ENCODE data around the gene LYRM9.
"Not testable (repeated sequence)": the region's sequence is repeated elsewhere in the genome, so short reads cannot be mapped to it uniquely, and the experiment has no call there.

Gene LYRM9

DNA sequence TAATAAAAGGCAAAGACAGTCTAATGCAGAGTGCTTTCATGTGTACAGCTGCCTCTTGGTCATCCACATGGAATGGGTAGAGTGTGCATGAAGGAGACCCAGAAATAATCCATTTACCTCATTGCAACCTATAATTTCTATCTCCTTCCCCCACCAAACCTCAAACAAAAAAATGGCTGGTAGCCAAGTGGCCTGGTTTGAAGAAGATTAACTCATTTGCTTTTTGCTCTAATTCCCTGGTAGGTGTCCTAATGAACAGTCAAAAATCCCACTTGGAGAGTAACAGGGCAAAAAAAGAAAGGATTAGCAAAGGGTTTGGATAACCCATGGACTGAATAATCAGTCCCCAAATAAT is 13.0 kb upstream of the LYRM9 start:
- no peak for DNase-seq (ENCODE audit: low read depth)

DNA sequence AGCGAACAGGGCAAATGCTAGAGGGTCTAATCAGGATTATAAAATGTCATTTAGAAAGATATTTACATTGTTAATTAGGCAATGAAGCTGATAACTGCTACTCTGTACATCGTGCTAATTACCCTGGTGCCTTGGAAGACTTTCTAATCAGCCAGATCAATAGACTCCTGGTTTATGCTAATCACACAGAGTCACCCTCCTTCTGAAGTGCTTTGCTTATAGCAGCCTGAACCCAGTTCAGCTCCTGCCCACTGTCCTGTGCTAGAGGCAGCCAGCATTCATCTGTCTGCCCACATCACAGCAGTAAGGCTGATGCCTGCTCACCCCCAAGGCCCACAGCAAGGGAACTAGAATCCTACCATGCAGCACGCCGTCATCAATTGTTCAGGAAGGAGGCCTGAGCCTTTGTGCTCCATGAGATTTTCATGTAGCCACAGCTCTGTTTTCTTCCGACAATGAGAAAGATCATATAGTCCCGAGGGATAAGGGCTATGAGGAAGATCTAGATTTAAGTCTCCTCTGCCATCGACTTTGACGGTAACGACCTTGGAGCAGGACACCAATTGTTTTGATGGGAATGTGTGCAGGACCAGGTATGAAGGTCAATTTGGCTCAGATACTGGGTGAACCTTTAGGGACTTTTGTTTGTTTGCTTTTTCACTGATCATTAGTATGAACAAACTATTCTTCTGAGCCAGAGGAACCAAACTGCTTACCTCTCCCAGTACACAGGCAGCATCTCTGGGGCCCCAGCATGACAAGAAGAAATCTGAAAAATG is 12.5 kb upstream of the LYRM9 start:
- DNase-seq (ENCODE audit: low read depth) = no peak

DNA sequence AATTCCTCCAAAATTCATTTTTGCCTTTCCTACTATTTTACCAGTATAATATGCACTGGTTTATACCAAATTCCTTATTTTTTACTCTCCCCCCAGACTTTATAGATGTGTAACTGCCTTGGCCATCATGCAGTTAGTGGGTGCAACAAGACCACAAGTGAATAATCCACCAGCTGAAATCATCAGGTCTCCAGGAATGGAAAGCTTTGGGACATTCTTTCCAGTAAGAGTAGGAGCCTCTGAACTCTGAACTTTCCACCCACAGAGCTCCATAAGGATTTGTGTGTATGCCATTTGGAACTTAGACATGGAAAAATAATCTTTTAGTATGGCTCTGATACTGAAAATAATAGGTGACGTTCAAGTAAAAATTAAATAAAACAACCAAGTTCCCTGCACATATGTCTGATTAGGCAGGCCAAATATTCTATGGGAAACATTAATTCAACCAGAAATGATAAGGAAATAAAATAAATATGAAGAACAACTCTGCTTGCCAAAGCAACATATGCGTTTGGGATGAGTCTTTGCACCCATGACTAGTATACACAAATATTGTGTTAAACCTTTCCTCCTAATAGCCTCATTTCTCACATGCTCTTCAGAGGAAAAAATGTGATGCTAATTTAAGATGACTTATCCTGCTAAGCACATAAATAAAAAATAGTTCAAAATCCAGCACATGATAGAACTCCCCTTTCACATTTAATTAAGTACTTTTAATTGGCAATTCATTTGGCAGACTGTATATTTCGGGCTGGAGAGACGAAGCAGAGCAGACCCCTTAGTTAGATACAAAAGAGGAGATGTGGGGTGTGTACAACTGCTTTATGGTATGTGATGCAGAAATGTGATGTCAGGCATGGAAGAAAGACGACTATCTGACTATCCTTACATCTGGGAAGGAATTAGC is 11.6 kb upstream of the LYRM9 start:
- no peak for DNase-seq (ENCODE audit: low read depth)

DNA sequence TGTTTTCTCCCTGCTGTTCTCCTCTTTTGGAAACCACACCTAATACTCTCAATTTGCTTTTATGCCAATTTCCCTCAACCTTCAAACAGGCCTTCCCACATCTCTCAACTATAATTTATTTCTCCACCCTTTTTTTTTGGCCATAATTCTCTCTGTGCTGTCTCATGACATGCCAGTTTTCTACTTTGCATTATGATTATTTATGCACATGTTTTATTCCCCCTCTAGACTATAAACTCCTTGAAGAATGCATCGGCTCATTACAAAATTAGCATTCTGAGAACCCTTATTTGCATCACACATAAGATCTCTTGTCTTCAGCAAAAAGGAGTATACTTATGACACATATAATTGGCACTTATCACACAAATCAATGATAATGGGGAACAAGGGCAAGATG is 10.9 kb upstream of the LYRM9 start:
- no peak for DNase-seq (ENCODE audit: low read depth)

DNA sequence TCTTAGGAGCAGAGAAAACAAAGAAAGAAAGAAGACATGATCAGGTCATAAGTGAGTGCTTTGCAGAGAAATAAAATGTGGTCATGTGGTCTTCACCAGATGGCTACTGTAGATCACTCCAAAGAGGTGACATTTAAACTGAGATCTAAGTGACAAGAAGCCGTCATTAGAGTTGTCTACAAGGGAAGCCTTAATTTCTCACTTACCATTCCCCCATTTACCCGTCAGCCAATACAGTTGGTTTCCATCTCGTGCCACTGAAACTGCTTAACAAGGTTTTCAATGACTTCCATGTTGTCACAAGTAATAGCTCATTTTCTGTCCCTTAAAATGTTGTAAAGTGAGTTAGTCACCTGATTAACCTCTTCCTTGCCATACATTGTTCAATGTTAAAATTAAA is 6.4 kb upstream of the LYRM9 start:
- no peak for DNase-seq (ENCODE audit: low read depth)

DNA sequence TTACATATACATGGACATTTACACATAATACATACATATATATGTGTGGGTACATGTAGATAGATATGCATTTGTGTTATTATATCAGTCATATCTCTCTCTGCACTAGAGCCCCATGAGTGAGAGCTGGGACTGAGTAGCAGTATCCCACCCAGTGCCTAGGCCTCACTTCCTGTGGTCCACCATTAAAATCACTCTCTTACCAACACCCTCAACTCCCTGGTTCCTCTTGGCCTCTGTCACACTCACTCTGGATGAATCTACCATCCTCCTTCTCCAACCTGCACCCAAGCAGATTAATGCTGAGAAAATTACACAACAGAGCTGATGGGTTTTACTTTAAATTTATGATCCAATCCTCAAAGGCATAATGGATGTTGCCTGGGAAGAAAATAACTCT is 4.9 kb upstream of the LYRM9 start:
- no peak for DNase-seq (ENCODE audit: low read depth)

DNA sequence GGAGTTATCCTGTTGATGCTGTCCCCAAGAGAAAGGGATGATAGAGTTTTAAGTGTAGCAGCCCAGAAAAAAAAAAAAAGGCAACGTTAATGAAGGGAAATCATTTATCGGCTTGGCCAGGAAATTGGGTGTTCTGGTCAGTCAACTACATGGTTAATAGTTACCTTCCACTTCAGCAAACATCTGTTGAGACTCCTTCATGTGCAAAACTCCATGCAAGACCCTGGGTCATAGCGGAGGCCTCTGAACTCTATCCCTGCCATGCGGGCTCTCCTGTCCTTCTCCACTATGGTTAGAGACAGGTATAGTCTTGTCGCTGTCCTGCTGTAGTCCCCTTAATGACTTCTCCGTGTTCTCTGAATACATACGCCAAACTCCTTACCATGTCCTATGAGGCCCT is 3.5 kb upstream of the LYRM9 start:
- no peak for DNase-seq (ENCODE audit: low read depth)

DNA sequence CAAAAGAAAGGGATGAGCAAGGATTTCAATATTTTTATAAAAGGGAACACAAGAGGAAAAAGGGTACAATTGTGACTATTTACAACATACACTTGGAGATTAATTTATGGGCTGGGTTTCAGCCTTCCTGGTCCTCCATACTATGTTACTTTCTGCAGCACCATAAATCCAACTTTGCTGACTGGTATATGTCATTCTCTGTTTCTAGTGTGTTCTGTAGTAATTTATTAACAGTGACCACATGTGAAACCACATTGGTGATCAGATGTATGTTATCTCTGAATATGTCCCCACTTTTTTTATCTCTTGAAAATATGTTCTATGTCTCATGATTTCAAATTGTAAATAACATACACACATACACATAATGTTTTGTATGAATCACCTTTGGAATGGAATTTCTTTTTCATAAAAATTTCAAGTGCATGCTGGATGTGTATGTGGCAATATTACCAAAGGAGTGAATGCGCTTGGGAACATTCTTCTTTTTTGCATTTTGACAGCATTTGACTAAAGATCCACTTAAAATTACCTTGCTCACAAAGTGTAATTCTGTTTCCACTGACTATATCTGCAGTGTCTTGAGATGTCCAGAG is 2.9 kb upstream of the LYRM9 start:
- DNase-seq (ENCODE audit: low read depth) = no peak

DNA sequence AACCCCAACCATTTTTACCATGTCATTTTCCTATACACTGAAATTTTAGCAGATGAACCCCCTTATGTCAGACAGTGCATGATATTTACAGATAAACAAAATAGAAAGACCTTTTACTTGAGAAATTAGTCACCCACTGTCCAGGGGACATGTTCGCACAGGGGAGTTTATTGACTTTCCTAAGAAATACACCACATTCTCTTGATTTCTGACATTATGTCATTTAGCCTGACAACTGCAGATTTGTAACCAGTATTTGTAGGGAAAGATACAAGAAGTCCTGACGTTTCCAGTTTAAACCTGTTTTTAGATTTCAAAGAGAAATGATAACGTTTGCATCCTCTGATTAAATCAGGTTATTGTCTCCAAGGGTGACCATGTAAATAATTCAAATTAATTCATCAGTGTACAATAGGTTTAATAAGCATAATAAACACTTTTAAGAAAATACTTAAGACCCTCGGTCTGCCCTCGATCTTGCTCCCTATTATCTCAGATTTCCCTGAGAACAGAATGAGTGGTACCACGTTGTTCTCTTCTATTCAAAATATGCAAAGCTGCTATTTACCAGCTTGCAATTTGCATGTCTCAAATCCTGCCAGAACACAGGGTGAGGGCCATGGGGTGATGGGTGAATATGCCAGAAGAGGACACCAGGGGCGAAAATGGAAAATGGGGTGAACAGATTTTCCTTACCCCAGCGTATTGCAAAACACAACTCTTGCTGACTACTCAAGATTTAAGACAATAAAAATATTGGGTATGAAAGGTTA is 2.1 kb upstream of the LYRM9 start:
- no peak for DNase-seq (ENCODE audit: low read depth)

DNA sequence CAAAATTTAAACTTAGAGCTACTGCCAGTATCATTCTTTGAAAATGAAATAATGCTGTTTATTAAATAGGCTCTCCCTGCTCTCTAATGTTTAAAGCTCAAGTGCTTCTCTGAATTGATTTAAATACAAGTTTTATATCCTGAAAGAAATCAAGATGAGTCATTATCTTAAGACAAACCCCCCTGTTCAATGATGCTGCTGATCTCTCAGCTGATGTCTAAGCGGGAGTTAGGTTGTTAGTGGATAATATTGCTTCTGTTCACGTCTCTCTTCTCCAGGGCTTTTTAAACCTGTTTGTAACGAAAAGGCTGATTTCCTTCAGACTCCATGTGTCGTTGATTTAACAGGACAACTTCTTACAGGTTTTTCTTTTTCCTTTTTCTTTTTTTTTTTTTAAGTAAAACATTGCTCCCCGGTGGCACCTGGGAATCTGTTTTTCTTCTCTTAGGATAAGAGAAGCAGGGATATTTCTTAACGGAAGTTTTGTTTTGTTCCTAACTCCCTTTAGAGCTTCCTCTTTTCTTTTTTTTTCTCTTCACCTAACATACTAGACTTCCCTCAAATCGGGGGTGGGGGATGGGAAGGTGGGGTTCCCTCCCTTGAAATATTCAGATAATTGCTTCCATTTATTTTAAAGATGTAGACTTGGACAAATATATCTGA is 807 bp upstream of the LYRM9 start:
- no peak for DNase-seq (ENCODE audit: low read depth)

DNA sequence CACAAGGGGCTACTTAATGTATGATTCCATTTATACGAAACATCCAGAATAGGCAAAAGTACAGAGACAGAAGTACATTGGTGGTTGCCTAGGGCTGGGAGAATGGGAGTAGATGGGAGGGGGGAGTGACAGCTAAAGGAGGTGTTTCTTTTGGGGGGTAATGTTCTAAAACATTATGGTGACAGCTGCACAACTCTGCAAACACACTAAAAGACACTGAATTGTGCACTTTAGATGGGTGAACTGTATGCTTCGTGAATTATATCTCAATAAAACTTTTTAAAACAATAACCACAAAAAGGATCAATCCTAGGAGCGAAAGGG is 661 bp downstream of the LYRM9 start:
- DNase-seq (ENCODE audit: low read depth) = no peak

DNA sequence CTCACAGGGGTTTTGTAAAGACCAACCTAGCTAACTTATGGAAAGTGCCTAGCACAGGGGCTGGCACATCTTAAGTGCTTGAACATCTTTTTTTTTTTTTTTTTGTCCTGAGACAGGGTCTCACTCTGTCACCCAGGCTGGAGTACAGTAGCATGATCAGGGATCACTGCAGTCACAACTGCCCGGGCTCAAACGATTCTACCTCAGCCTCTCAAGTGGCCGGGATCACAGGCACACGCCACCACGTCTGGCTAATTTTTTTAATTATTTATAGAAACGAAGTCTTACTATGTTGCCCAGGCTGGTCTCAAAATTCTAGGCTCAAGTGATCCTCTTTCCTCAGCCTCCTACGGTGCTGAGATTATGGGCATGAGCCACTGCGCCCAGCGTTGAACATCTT is 1.3 kb downstream of the LYRM9 start:
- no peak for DNase-seq (ENCODE audit: low read depth)

DNA sequence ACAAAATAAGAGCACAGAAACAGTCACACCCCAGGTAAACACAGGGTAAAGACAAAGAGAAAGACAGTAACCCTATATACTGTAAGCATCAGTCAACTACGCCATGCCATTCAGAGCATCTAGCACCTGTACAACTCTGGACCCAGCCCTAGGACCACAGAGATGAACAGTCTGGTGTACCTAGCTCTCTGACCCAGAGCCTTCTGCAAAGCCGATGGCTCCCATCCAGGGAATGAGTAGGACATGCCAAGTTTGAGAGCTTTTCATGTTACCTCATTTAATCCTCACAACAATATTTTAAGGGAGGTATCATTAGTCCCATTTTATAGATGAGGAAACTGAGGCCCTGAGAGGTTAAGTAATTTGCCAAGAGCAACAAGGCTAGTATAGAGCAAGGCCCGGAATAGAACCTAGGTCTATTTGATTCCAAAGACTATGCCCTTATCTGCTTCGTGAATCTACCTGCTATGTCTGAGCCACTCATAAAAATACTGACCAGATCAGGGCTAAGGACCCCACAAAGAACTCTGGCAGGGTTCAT is 3.4 kb downstream of the LYRM9 start:
- DNase-seq (ENCODE audit: low read depth) = no peak

DNA sequence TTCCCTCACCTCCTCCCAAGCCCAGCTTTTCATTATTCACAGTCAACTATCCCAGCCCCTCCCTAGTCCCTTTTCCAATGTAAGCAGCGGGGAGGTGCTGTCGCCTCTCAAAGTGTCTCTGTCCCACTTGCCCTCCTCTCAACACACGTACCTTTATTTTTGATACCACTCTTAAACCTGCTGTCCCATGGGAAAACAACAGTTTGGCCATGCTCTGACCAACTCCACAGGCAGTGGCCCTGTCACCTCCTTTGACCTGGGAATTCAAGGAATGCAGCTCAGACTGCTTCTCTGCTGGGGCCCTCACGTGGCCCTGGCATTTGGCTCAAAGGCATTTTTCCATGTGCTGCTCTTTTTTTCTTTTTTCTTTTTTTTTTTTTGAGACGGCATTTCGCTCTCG is 4.2 kb downstream of the LYRM9 start:
- DNase-seq (ENCODE audit: low read depth) = no peak

DNA sequence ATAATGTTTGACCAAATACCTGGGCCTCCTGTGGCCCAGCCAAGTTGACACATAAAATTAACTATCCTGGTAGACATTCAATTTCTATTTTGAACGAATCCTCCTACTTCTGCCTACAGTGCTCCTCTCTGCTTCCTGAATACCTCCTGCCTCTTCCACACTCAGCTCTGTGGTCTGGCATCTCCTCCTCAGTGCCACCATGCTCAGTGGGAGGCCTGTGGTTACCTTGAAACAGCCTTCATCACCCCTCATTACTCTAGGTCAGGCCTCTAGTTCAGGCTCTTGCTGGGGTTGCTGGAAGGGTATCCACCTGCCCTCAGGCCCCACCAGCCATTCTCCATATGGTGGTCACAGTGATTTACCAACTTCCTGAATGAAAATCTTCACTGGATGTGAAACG is 5.1 kb downstream of the LYRM9 start:
- DNase-seq (ENCODE audit: low read depth) = no peak

DNA sequence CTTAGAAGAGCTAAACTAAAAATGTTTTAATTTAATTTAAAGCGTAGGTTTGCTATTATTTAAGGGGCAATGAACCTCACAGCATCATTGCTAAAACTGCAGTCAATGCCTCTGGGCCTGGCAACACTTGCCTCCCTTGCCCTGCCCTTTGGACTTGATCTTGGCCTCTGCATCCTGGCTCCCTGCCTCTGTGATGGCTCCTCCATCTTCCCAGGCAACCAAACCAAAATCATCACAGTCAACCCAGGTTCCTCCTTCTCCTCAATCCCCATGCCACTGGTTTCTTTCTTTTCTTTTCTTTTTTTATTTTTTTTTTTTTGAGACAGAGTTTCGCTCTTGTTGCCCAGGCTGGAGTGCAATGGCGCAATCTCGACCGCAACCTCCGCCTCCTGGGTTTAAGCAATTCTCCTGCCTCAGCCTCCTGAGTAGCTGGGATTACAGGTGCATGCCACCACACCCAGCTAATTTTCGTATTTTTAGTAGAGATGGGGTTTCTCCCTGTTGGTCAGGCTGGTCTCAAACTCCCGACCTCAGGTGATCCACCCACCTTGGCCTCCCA is 6.7 kb downstream of the LYRM9 start:
- not testable (repeated sequence) for DNase-seq (ENCODE audit: low read depth)

DNA sequence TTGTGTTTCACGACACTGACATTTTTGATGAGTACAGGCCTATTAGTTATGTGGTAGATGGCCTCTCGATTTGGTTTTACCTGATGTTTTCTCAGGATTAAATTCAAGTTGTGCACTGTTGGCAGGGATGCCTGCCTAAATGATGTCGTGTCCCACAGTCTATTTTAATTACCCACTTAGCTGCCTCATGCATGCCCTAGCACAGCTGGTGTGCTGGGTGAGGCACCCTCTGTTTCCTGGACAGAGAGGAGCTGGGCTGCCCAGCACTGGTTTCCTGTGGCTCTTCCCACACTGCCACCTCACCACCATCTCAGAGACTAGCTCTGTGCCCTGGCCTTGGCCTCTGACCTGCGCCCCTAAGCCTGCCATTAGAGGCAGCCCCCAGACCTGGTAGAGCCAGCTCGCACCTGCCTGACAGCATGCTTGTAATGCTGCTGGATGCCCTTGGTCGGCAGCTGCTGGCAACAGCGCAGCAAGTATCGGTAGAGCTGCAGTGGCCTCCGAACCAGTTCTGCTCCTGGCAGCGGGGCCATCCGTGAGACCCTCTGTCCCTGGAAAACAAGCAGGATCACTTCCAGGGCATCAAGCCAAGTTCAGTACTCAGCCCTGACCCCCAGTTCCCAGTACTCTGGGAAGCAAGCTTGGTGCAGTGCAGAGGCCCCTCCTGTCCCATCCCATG is 10.9 kb downstream of the LYRM9 start:
- no peak for DNase-seq (ENCODE audit: low read depth)

DNA sequence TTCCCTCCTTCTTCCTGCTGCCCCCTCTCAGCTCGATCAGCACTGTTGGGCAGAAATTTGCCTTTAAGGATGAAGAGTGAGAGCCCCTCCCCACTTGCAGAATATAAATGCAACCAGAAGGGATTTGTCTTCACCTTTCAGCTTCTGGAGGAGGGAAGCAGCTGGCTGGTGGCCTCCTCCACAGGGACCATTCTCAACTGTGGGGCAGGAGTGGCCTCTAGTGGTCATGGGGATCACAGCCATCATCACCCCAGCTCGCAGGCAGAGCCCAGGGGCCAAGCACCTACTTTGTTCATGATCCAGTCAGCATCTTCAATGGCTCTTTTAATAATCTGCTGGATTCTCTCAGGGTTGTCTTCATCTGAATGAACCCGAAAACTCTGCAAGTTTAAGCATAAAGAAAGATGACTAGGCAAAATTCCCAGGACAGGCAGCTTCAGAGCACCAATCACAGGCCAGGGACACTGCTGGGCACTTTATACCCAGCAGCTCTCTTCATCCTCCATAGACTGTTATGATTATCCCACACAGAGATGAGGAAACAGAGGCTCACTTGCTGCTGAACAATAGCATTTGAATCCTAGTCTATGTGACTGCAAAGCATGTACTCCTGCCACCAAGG is 13.1 kb downstream of the LYRM9 start:
- peak; percentile 34 for DNase-seq (ENCODE audit: low read depth)

DNA sequence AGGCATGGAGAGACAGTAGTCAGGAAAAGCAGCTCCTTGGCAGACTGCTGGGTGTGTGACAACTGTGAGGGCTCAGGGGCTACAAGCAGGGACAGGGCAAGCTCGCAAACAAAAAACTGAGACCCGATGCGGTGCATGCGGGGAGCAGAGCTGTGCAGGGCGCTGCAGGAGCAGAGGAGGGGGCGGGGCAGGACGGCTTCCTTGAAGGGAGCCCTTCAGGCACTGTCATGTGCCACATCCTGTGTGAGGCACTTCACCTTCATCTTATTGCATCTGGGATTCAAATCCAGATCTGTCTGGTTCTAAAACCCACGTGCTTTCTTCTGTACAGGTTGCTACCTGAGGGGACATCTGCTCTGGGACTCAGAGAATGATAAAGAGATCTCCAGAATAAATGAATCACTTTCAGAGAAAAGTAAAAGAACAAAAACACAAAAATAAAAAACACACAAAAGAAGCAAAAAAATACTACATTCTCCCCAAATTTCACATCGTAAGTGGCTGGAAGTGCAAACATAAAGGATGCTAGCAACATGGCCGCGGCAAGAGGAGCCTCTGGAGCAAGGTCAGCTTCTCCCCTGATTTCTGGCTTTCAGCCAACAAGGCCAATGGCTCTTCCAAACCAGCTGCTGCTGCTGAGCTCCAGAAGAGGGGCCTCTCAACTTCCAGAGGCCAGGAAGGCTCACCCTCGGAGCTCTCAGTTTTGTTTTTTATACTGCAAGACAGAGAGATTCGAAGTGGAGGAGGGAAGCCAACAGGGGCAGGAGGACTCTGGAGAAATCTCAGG is 14.2 kb downstream of the LYRM9 start:
- DNase-seq (ENCODE audit: low read depth) = no peak

All from stimulated activated CD8-positive, alpha-beta memory T cell treated with anti-CD3 and anti-CD28 coated beads, Interleukin-15, amount 100 ng/mL, for 1 hour (primary cell).